AML-193 (cell line): ENCODE data around the gene PTPN23.
"Not testable (repeated sequence)": the region's sequence is repeated elsewhere in the genome, so short reads cannot be mapped to it uniquely, and the experiment has no call there.

Experiments
- DNase-seq, 2 experiments: peaks; one replicate each; lab custom pipeline; 2025; lab: John Stamatoyannopoulos, UW

Gene PTPN23

GRCh38 chr3:47380601-47381316 is at the start of gene PTPN23:
TSS of gene PTPN23 (plus strand) at chr3:47381021. CDS start at chr3:47381097, 76 bp downstream.
- peak; percentile 99 to 100 for DNase-seq

- no peak for DNase-seq
Measured at GRCh38 chr3:47333907-47334306, 46.9 kb upstream of the PTPN23 start.

GRCh38 chr3:47337656-47338055 is 43.2 kb upstream of the PTPN23 start:
- DNase-seq = no peak

GRCh38 chr3:47339951-47340350 is 40.9 kb upstream of the PTPN23 start:
- DNase-seq = no peak

GRCh38 chr3:47340866-47341265 is 40.0 kb upstream of the PTPN23 start:
- no peak for DNase-seq

GRCh38 chr3:47342151-47342550 is 38.7 kb upstream of the PTPN23 start:
- no peak for DNase-seq

- DNase-seq = no peak
Measured at GRCh38 chr3:47342812-47343211, 38.0 kb upstream of the PTPN23 start.

GRCh38 chr3:47343471-47343971 is 37.3 kb upstream of the PTPN23 start:
- DNase-seq = no peak

- DNase-seq = no peak
Measured at GRCh38 chr3:47344971-47345370, 35.9 kb upstream of the PTPN23 start.

GRCh38 chr3:47347217-47347801 is 33.5 kb upstream of the PTPN23 start:
- DNase-seq = peak in 1 of 2 experiments; percentile 13

- no peak for DNase-seq
Measured at GRCh38 chr3:47348411-47349154, 32.2 kb upstream of the PTPN23 start.

- DNase-seq = no peak
Measured at GRCh38 chr3:47355010-47355409, 25.8 kb upstream of the PTPN23 start.

- DNase-seq = no peak
Measured at GRCh38 chr3:47356201-47356600, 24.6 kb upstream of the PTPN23 start.

- no peak for DNase-seq
Measured at GRCh38 chr3:47359323-47359722, 21.5 kb upstream of the PTPN23 start.

GRCh38 chr3:47360110-47360517 is 20.7 kb upstream of the PTPN23 start:
- DNase-seq = not testable (repeated sequence)

- DNase-seq = peak; percentile 40 to 48
Measured at GRCh38 chr3:47362701-47363100, 18.1 kb upstream of the PTPN23 start.

- no peak for DNase-seq
Measured at GRCh38 chr3:47365213-47366153, 15.3 kb upstream of the PTPN23 start.

- DNase-seq = no peak
Measured at GRCh38 chr3:47366833-47367232, 14.0 kb upstream of the PTPN23 start.

- DNase-seq = no peak
Measured at GRCh38 chr3:47367631-47368030, 13.2 kb upstream of the PTPN23 start.

GRCh38 chr3:47370020-47370419 is 10.8 kb upstream of the PTPN23 start:
- not testable (repeated sequence) for DNase-seq

- DNase-seq = peak; percentile 24 to 32
Measured at GRCh38 chr3:47370887-47371697, 9.7 kb upstream of the PTPN23 start.
